Prostate gland (tissue), 2 donors: Measurements from ENCODE around the gene MAP3K15. TPM values are rescaled to one million over a fixed set of nuclear protein-coding genes. Genes with fewer than 3 reads are reported as not detected.

ENCODE experiments used
- DNase-seq: peaks from one replicate; pipeline ENCODE4 v3.0.0-alpha.2; 2019; ENCODE audit warnings: low spot score
- H3K27ac ChIP-seq, 2 donors: fragments of 200-600 bp; sonication (generic); 2 replicates each; pipeline ENCODE4 v1.5.1; 2017 to 2019
- H3K27me3 ChIP-seq: fragments of 200-600 bp; sonication (generic); replicated peaks from 2 replicates; pipeline ENCODE4 v1.5.1; 2019; ENCODE audit not compliant: insufficient read depth
- H3K36me3 ChIP-seq, 2 donors: fragments of 200-600 bp; sonication (generic); 1 replicate in 1 of 2; 2 replicates in 1 of 2; pipeline versions ENCODE4 v1.5.1 to v1.8.1; 2017 to 2019
- H3K4me1 ChIP-seq: fragments of 200-600 bp; sonication (generic); replicated peaks from 2 replicates; pipeline ENCODE4 v1.5.1; 2019
- H3K4me3 ChIP-seq, 2 donors: fragments of 200-600 bp; sonication (generic); 2 replicates each; pipeline ENCODE4 v1.5.1; 2017 to 2019
- H3K9me3 ChIP-seq: fragments of 200-600 bp; sonication (generic); 2 replicates; pipeline ENCODE4 v1.5.1; 2017
- CTCF ChIP-seq, 4 experiments: fragments of 200-600 bp in 2 of 4; fragments of 450-650 bp in 2 of 4; sonication (generic) in 2 of 4; IDR thresholded peaks; 1 replicate in 3 of 4; 2 replicates in 1 of 4; pipeline ENCODE4 v1.5.1; 2016 to 2019; ENCODE audit warnings: antibody characterized with exemption in 4 of 4, mild to moderate bottlenecking in 2 of 4, moderate library complexity in 2 of 4
- POLR2A ChIP-seq: fragments of 450-650 bp; IDR thresholded peaks from one replicate; pipeline ENCODE4 v1.6.1; 2016; ENCODE audit warnings: antibody characterized with exemption, mild to moderate bottlenecking
- POLR2AphosphoS5 ChIP-seq: sonication (generic); formaldehyde crosslinking; IDR thresholded peaks from one replicate; pipeline ENCODE4 v1.6.1; 2017; ENCODE audit warnings: antibody characterized with exemption
- WGBS: methylation state at CpG from one replicate; pipeline ENCODE4 v1.1.5; 2018; 5-methylcytosine and 5-hydroxymethylcytosine counted together
- intact Hi-C: fragments of 100-400 bp; cut with DNase I; formaldehyde crosslinking; loops from one replicate; pipeline ENCODE4 v1.14.2; 2022
- total RNA-seq, 2 donors: library from RNA; depleted of rRNA; stranded (reverse); fragments of >200 nt; gene quantifications; one replicate each; pipeline ENCODE4 v1.1.0, GENCODE V29; 2016

The MAP3K15 gene
- total RNA-seq, 2 donors from 2014 or later: 0.09 to 1.4 TPM

GRCh38 chrX:19368576-19368975 is 146.7 kb downstream of the MAP3K15 start:
- WGBS: 98% methylated on average over 6 of the region's 6 CpGs
- Histone ChIP-seq H3K4me3 (no peak overlapping the region), H3K9me3 (no peaks in the 10 kb centered on the region), H3K27me3 (no peaks in the 10 kb centered on the region), H3K4me1 (no peaks in the 10 kb centered on the region), H3K27ac (no peak overlapping the region), H3K36me3 (no peaks in the 10 kb centered on the region)
- intact Hi-C loops: no loop called here
- no peak for TF ChIP-seq CTCF (IDR thresholded peaks at IDR 0.05)
- no peak for TF ChIP-seq POLR2AphosphoS5
- no peak for TF ChIP-seq POLR2A
- DNase-seq: no peak

GRCh38 chrX:19361701-19362100 is 153.6 kb downstream of the MAP3K15 start:
- WGBS: 75% methylated on average over 4 of the region's 4 CpGs
- Histone ChIP-seq H3K4me3 (no peak overlapping the region), H3K27ac (no peak overlapping the region), H3K9me3 (no peaks in the 10 kb centered on the region), H3K4me1 (no peaks in the 10 kb centered on the region), H3K27me3 (no peaks in the 10 kb centered on the region), H3K36me3 (no peaks in the 10 kb centered on the region)
- DNase-seq: no peak
- intact Hi-C loops: no loop called here
- TF ChIP-seq CTCF (IDR thresholded peaks at IDR 0.05) (no peak), POLR2A (no peak), POLR2AphosphoS5 (no peak)

GRCh38 chrX:19360903-19361302 is 154.4 kb downstream of the MAP3K15 start:
- Histone ChIP-seq H3K4me1 (no peaks in the 10 kb centered on the region), H3K27me3 (no peaks in the 10 kb centered on the region), H3K36me3 (no peaks in the 10 kb centered on the region), H3K9me3 (no peaks in the 10 kb centered on the region), H3K4me3 (no peak overlapping the region), H3K27ac (no peak overlapping the region)
- 87% methylated on average over 5 of the region's 6 CpGs for WGBS
- intact Hi-C loops: no loop called here
- no peak for DNase-seq
- TF ChIP-seq POLR2AphosphoS5 (no peak), CTCF (IDR thresholded peaks at IDR 0.05) (no peak)

GRCh38 chrX:19358521-19358920 is 156.8 kb downstream of the MAP3K15 start:
- no peak overlapping the region for H3K4me3 ChIP-seq
- no peaks in the 10 kb centered on the region for H3K4me1 ChIP-seq
- no peak overlapping the region for H3K27ac ChIP-seq
- TF ChIP-seq POLR2A (no peak), POLR2AphosphoS5 (no peak), CTCF (IDR thresholded peaks at IDR 0.05) (no peak)
- no peak for DNase-seq
- WGBS: 81% methylated on average over 7 of the region's 7 CpGs
- no peaks in the 10 kb centered on the region for H3K9me3 ChIP-seq
- intact Hi-C loops: no loop called here
- H3K36me3 ChIP-seq: no peaks in the 10 kb centered on the region
- no peaks in the 10 kb centered on the region for H3K27me3 ChIP-seq

- no peak for TF ChIP-seq POLR2AphosphoS5
- no peak for TF ChIP-seq POLR2A
- TF ChIP-seq CTCF (IDR thresholded peaks at IDR 0.05): no peak
- no peaks in the 10 kb centered on the region for H3K4me1 ChIP-seq
- 83% methylated on average over 6 of the region's 6 CpGs for WGBS
These were observed 160.7 kb downstream of the MAP3K15 start for GRCh38 chrX:19354625-19355024.

More at GRCh38 chrX:19354625-19355024, 160.7 kb downstream of the MAP3K15 start:
- intact Hi-C loops: no loop called here
- DNase-seq: no peak
- H3K27me3 ChIP-seq: no peaks in the 10 kb centered on the region
- H3K36me3 ChIP-seq: no peaks in the 10 kb centered on the region
- no peak overlapping the region for H3K4me3 ChIP-seq
- no peak overlapping the region for H3K27ac ChIP-seq
- no peaks in the 10 kb centered on the region for H3K9me3 ChIP-seq
